Measurements from ENCODE around the gene SNAI3. TPM values are rescaled to one million over a fixed set of nuclear protein-coding genes. Genes with fewer than 3 reads are reported as not detected.
A peak's percentile ranks its signal among the peaks of the same experiment; 100 is the strongest.

Gene SNAI3
- total RNA-seq, 4 donors from 2014 or later = 0.26 to 0.83 (median 0.59) TPM

DNA sequence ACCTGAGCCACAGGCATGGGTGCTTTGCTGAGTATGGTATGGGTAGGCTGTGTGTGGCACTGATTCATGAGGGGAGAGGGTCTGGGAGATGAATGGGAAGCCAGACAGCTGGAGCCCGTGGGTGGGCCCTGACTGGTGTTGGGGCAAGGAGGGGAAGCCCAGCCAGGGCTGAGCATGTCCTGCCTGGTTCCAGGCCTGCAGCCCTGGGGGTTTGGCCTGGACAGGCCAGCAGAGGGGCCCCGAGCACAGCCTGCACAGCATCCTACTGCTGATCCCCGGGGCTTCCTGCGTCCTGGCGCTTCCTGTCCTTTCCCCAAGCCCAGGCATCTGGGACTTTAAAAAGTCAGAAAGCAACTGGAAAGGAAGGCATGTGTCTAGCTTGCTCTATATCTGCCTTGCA, 18.8 kb downstream of the SNAI3 start:
- H3K9me3 ChIP-seq = no peaks in the 10 kb centered on the region
- 78% methylated on average over 4 of the region's 5 CpGs for WGBS
- peaks cover 0 to 5% (median 0%) of the 10 kb centered on the region in 4 donors for H3K36me3 ChIP-seq
- TF ChIP-seq POLR2A (IDR thresholded peaks at IDR 0.05; ENCODE audit: low read depth) = no peak
- TF ChIP-seq, protein P1, sequence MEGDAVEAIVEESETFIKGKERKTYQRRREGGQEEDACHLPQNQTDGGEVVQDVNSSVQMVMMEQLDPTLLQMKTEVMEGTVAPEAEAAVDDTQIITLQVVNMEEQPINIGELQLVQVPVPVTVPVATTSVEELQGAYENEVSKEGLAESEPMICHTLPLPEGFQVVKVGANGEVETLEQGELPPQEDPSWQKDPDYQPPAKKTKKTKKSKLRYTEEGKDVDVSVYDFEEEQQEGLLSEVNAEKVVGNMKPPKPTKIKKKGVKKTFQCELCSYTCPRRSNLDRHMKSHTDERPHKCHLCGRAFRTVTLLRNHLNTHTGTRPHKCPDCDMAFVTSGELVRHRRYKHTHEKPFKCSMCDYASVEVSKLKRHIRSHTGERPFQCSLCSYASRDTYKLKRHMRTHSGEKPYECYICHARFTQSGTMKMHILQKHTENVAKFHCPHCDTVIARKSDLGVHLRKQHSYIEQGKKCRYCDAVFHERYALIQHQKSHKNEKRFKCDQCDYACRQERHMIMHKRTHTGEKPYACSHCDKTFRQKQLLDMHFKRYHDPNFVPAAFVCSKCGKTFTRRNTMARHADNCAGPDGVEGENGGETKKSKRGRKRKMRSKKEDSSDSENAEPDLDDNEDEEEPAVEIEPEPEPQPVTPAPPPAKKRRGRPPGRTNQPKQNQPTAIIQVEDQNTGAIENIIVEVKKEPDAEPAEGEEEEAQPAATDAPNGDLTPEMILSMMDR (IDR thresholded peaks at IDR 0.05) = no peak
- no peak for TF ChIP-seq EP300 (IDR thresholded peaks at IDR 0.05)
- no peak for TF ChIP-seq POLR2AphosphoS5 (IDR thresholded peaks at IDR 0.05)
- no peak for DNase-seq (ENCODE audit: extremely low spot score)
- intact Hi-C loops (cut with DNase I) = no loop called here
- H3K27ac ChIP-seq (replicated peaks in 1 of 4) = no peak overlapping the region
- peaks cover 9 to 15% (median 9%) of the 10 kb centered on the region in 4 donors for H3K4me1 ChIP-seq
- H3K4me3 ChIP-seq = no peak overlapping the region
- H3K27me3 ChIP-seq = no peaks in the 10 kb centered on the region

DNA sequence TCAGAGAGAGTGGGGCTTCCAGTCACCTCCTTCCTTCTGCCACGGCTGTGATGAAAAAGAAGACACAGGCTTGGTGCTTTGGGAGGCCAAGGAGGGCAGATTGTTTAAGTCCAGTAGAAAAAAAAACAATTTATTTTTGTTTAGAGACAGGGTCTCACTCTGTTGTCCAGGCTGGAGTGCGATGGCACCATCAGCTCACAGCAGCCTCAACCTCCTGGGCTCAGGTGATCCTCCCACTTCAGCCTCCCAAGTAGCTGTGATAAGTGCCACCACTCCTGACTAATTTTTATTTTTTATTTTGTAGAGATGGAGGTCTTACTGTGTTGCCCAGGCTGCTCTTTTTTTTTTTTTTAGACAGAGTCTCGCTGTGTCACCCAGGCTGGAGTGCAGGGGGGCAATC, 20.7 kb downstream of the SNAI3 start:
- TF ChIP-seq POLR2A (IDR thresholded peaks at IDR 0.05; ENCODE audit: low read depth) = no peak
- no peak for TF ChIP-seq EP300 (IDR thresholded peaks at IDR 0.05)
- TF ChIP-seq POLR2AphosphoS5 (IDR thresholded peaks at IDR 0.05) = no peak
- TF ChIP-seq, protein P1 (IDR thresholded peaks at IDR 0.05) = no peak
- H3K4me3 ChIP-seq = no peak overlapping the region
- WGBS = 81% methylated on average over 3 of the region's 3 CpGs

DNA sequence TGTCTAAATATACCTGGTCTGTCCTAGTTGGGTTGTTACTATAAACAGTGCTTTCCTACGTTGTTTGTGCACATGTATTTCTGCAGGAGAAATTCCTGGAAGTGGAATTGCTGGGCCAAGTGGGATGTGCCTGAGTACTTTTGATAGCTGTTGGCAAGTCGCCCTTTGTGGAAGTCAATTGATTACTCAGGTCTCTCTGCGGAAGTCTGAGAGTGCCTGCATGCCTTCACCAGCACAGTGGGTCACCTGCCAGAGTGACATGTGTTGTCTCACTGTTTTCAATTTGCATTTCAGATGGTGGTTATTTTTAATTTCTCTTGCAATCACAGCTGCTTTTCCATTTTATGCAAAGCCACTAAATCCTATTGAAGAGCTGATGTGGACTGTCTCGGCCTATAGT, 21.2 kb downstream of the SNAI3 start:
- 72% methylated on average over 4 of the region's 4 CpGs for WGBS
- Histone ChIP-seq H3K4me3 (no peak overlapping the region), H3K27ac (replicated peaks in 1 of 4) (no peak overlapping the region), H3K4me1 (peaks cover 16 to 26% (median 22%) of the 10 kb centered on the region in 4 donors), H3K36me3 (peaks cover 0 to 5% (median 0%) of the 10 kb centered on the region in 4 donors), H3K27me3 (no peaks in the 10 kb centered on the region), H3K9me3 (no peaks in the 10 kb centered on the region)
- no peak for TF ChIP-seq POLR2A (IDR thresholded peaks at IDR 0.05; ENCODE audit: low read depth)
- TF ChIP-seq POLR2AphosphoS5 (IDR thresholded peaks at IDR 0.05) = peak; percentile 40 to 55
- TF ChIP-seq, protein P1 (IDR thresholded peaks at IDR 0.05) = no peak
- intact Hi-C loops (cut with DNase I) = no loop called here
- DNase-seq (ENCODE audit: extremely low spot score) = no peak

More for the DNA sequence above, 20.7 kb downstream of the SNAI3 start:
- Histone ChIP-seq H3K27ac (replicated peaks in 1 of 4) (no peak overlapping the region), H3K27me3 (no peaks in the 10 kb centered on the region), H3K9me3 (no peaks in the 10 kb centered on the region), H3K4me1 (peaks cover 16 to 26% (median 22%) of the 10 kb centered on the region in 4 donors), H3K36me3 (peaks cover 0 to 5% (median 0%) of the 10 kb centered on the region in 4 donors)
- DNase-seq (ENCODE audit: extremely low spot score) = no peak
- intact Hi-C loops (cut with DNase I) = no loop called here

DNA sequence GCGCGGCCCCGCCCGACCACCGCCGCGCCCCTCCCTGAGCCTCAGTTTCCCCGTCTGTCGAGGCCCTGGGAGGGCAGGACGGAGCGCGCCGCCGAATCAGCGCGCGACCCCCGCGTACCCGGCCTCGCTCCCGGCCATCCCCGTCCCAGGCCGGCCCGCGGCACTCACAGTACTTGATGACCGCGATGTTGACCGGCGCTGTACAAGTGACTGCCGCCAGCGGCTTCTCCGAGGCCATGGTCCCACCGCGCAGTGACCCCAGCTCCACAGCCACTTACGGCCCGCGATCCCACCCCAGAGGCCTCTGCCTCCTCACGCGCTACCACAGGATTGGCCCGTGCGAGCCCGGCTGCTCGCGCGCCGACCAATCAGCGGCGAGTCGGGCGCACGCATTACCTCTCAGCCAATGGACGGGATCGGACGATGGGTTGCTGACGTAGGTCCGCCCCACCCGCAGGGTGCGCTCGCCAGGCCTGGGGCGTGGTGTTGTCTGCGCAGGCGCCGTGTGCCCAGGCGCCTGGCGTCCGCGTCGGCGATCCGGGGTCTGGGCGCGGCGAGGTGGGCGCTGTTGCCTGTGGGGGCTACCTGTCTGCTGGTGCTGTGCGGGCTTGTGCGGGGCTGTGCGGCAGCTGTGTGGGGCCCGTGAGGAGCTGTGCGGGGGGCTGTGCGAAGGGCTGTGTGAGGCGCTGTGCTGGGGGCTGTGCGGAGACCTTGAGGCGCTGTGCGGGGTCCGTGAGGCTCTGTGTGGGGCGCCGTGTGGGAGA, 23.3 kb downstream of the SNAI3 start, which contains the start of gene MVD:
MVD (minus strand) TSS at position 249 of the 764 bp plus-strand sequence; CDS start at position 238, 11 bp downstream.
- peaks cover 16 to 26% (median 22%) of the 10 kb centered on the region in 4 donors for H3K4me1 ChIP-seq
- WGBS = 0% methylated on average over 2 of the region's 88 CpGs

More for the DNA sequence above, 23.3 kb downstream of the SNAI3 start, which contains the start of gene MVD:
- peak; percentile 99 for DNase-seq (ENCODE audit: extremely low spot score)
- intact Hi-C loops (cut with DNase I) = loop anchor here (5.0 kb wide), 1 partner anchor 44 kb away; the partner anchor contains the start of genes CTU2 and RNF166
- H3K27ac ChIP-seq (replicated peaks in 1 of 4) = peak within 1 kb of the TSS; percentile 83 to 89 (median 86)
- no peaks in the 10 kb centered on the region for H3K27me3 ChIP-seq
- TF ChIP-seq POLR2A (IDR thresholded peaks at IDR 0.05; ENCODE audit: low read depth) (peak; percentile 43), POLR2AphosphoS5 (IDR thresholded peaks at IDR 0.05) (peak; percentile 93 to 95), EP300 (IDR thresholded peaks at IDR 0.05) (no peak)
- TF ChIP-seq, protein P1 (IDR thresholded peaks at IDR 0.05) = peak in 1 of 3 experiments; percentile 21
- peak within 1 kb of the TSS; percentile 82 to 95 (median 88) for H3K4me3 ChIP-seq
- no peaks in the 10 kb centered on the region for H3K9me3 ChIP-seq
- peaks cover 0 to 12% (median 2%) of the 10 kb centered on the region in 4 donors for H3K36me3 ChIP-seq

Data from esophagus muscularis mucosa (tissue), 4 donors.